IMR-90 (cell line): ENCODE results near the gene ABCB9. TPM values are rescaled to one million over a fixed set of nuclear protein-coding genes. Genes with fewer than 3 reads are reported as not detected.

ENCODE experiments used
- ATAC-seq: fragments of 200-7000 bp; cut with Tn5 transposase; 2 replicates; pipeline ENCODE4 v1.9.1; 2020; ENCODE audit warnings: low read depth, mild to moderate bottlenecking, moderate library complexity
- BruUV-seq: library from RNA; stranded (reverse); fragments of 400-500 nt; replicated peaks from 2 replicates; lab custom pipeline; 2021; lab: Mats Ljungman, UMichigan
- CTCF ChIA-PET: fragments of 300-600 bp; formaldehyde crosslinking; extraction: SDS; loops from one replicate; lab custom pipeline; 2021; ENCODE audit warnings: antibody characterized with exemption; lab: Yijun Ruan, JAX
- POLR2A ChIA-PET: fragments of 300-600 bp; sonication (Branson Sonifier 250); formaldehyde crosslinking; loops from one replicate; lab custom pipeline; 2022; ENCODE audit warnings: antibody characterized with exemption; ENCODE audit not compliant: unreplicated experiment; lab: Charles Lee
- DNase-seq: peaks from one replicate; pipeline ENCODE4 v3.0.0; 2013
- H2AFZ ChIP-seq: replicated peaks from 2 replicates; pipeline ENCODE3; 2013; ENCODE audit warnings: low read length, mild to moderate bottlenecking; ENCODE audit not compliant: poor library complexity
- H2AK5ac ChIP-seq: 2 replicates; pipeline ENCODE4 v1.6.1; 2013; ENCODE audit warnings: low read depth, low read length, inconsistent platforms
- H2AK9ac ChIP-seq: replicated peaks from 2 replicates; pipeline ENCODE3; 2013; ENCODE audit warnings: mild to moderate bottlenecking, low read depth, low read length, moderate library complexity; ENCODE audit not compliant: poor library complexity
- H2BK120ac ChIP-seq: 2 replicates; pipeline ENCODE4 v1.6.1; 2013; ENCODE audit warnings: low read depth, low read length, inconsistent platforms
- H2BK15ac ChIP-seq: 3 replicates; pipeline ENCODE4 v1.6.1; 2013; ENCODE audit warnings: low read depth, low read length, inconsistent platforms
- H2BK20ac ChIP-seq: 2 replicates; pipeline ENCODE4 v1.6.1; 2013; ENCODE audit warnings: low read depth, mild to moderate bottlenecking, inconsistent platforms, low read length, moderate library complexity
- H2BK5ac ChIP-seq: 2 replicates; pipeline ENCODE4 v1.6.1; 2013; ENCODE audit warnings: mild to moderate bottlenecking, low read depth, low read length, inconsistent platforms; ENCODE audit not compliant: poor library complexity, severe bottlenecking
- H3K14ac ChIP-seq: replicated peaks from 2 replicates; pipeline ENCODE4 v1.6.1; 2013; ENCODE audit warnings: low read depth, low read length, inconsistent platforms
- H3K18ac ChIP-seq: 2 replicates; pipeline ENCODE4 v1.6.1; 2013; ENCODE audit warnings: low read depth, low read length, control low read depth
- H3K23ac ChIP-seq: 2 replicates; pipeline ENCODE4 v1.6.1; 2013; ENCODE audit warnings: low read depth, low read length, inconsistent platforms
- H3K27ac ChIP-seq: 2 replicates; pipeline ENCODE4 v1.5.1; 2013; ENCODE audit warnings: mild to moderate bottlenecking, control low read depth, low read length; ENCODE audit not compliant: insufficient read depth
- H3K27me3 ChIP-seq: 2 replicates; pipeline ENCODE4 v1.6.1; 2013; ENCODE audit warnings: low read length; ENCODE audit not compliant: control insufficient read depth, insufficient read depth
- H3K36me3 ChIP-seq: 2 replicates; pipeline ENCODE4 v1.6.1; 2013; ENCODE audit warnings: low read length, mixed read lengths; ENCODE audit not compliant: control insufficient read depth, insufficient read depth
- H3K4ac ChIP-seq: 2 replicates; pipeline ENCODE4 v1.6.1; 2013; ENCODE audit warnings: low read depth, low read length, inconsistent platforms
- H3K4me1 ChIP-seq: 2 replicates; pipeline ENCODE4 v1.6.1; 2013; ENCODE audit warnings: low read length, mixed read lengths; ENCODE audit not compliant: control insufficient read depth, insufficient read depth
- H3K4me2 ChIP-seq: 2 replicates; pipeline ENCODE4 v1.6.1; 2013; ENCODE audit warnings: low read depth, mild to moderate bottlenecking, control low read depth, low read length, moderate library complexity
- H3K4me3 ChIP-seq: 2 replicates; pipeline ENCODE4 v1.5.1; 2013; ENCODE audit warnings: low read depth, mild to moderate bottlenecking, control low read depth, low read length, moderate library complexity; ENCODE audit not compliant: insufficient read depth
- H3K56ac ChIP-seq: 2 replicates; pipeline ENCODE4 v1.6.1; 2013; ENCODE audit warnings: low read length, inconsistent platforms; ENCODE audit not compliant: insufficient read depth; ENCODE audit errors: extremely low read depth
- H3K79me1 ChIP-seq, 2 experiments: 2 replicates each; pipeline ENCODE4 v1.6.1; 2013; ENCODE audit warnings: low read length in 2 of 2, inconsistent platforms in 1 of 2, low read depth in 1 of 2
- H3K9ac ChIP-seq: 2 replicates; pipeline ENCODE4 v1.6.1; 2013; ENCODE audit warnings: low read depth, low read length, control low read depth
- H3K9me1 ChIP-seq: 2 replicates; pipeline ENCODE4 v1.6.1; 2013; ENCODE audit warnings: low read length, inconsistent platforms; ENCODE audit not compliant: insufficient read depth
- H3K9me3 ChIP-seq: 2 replicates; pipeline ENCODE4 v1.6.1; 2013; ENCODE audit warnings: low read length; ENCODE audit not compliant: control insufficient read depth, insufficient read depth
- H4K20me1 ChIP-seq: 2 replicates; pipeline ENCODE4 v1.6.1; 2013; ENCODE audit warnings: low read length, inconsistent platforms; ENCODE audit not compliant: insufficient read depth
- H4K5ac ChIP-seq: 2 replicates; pipeline ENCODE4 v1.6.1; 2013; ENCODE audit warnings: mild to moderate bottlenecking, low read depth, low read length, control low read depth
- H4K8ac ChIP-seq, 2 experiments: 2 replicates each; pipeline ENCODE4 v1.6.1; 2013; ENCODE audit warnings: low read depth in 2 of 2, low read length in 2 of 2, control low read depth in 1 of 2, inconsistent platforms in 1 of 2
- H4K91ac ChIP-seq: 2 replicates; pipeline ENCODE4 v1.6.1; 2013; ENCODE audit warnings: low read depth, low read length, inconsistent platforms; ENCODE audit not compliant: insufficient read depth
- BHLHE40 ChIP-seq: fragments of 150-350 bp; IDR thresholded peaks from 2 replicates; pipeline ENCODE4 v1.6.1; 2016; ENCODE audit warnings: mild to moderate bottlenecking, low read depth, low read length
- CHD1 ChIP-seq: IDR thresholded peaks from 2 replicates; pipeline ENCODE4 v1.6.1; 2012; ENCODE audit warnings: low read depth, low read length, improper control_type of control experiment
- MAFK ChIP-seq: IDR thresholded peaks from 2 replicates; pipeline ENCODE4 v1.6.1; 2012; ENCODE audit warnings: low read depth, low read length, improper control_type of control experiment
- MXI1 ChIP-seq: IDR thresholded peaks from 2 replicates; pipeline ENCODE4 v1.6.1; 2012; ENCODE audit warnings: low read depth, mild to moderate bottlenecking, low read length, moderate library complexity, borderline replicate concordance
- NFE2L2 ChIP-seq: fragments of 150-350 bp; IDR thresholded peaks from 2 replicates; pipeline ENCODE4 v1.6.1; 2016; ENCODE audit warnings: low read depth, mild to moderate bottlenecking, low read length
- POLR2A ChIP-seq: IDR thresholded peaks from 2 replicates; pipeline ENCODE4 v1.6.1; 2012; ENCODE audit warnings: mild to moderate bottlenecking, low read depth, low read length
- RCOR1 ChIP-seq: IDR thresholded peaks from 2 replicates; pipeline ENCODE4 v1.6.1; 2012; ENCODE audit warnings: mild to moderate bottlenecking, low read length, improper control_type of control experiment; ENCODE audit not compliant: insufficient replicate concordance
- RFX5 ChIP-seq: IDR thresholded peaks from 2 replicates; pipeline ENCODE4 v1.8.0; 2012; ENCODE audit warnings: low read depth, mild to moderate bottlenecking, low read length, moderate library complexity
- SMC3 ChIP-seq: fragments of 150-350 bp; IDR thresholded peaks from 2 replicates; pipeline ENCODE4 v1.6.1; 2016; ENCODE audit warnings: low read depth, mild to moderate bottlenecking, antibody characterized with exemption, low read length, moderate library complexity
- WGBS, 2 experiments: methylation state at CpG; one replicate each; pipeline versions ENCODE4 v1.1.5 to v1.1.7; 2013; ENCODE audit warnings: missing lambda C conversion rate in 2 of 2; ENCODE audit not compliant: insufficient read length in 1 of 2; ENCODE audit errors: extremely low coverage in 2 of 2; 5-methylcytosine and 5-hydroxymethylcytosine counted together
- dilution Hi-C: fragments of 300-500 bp; cut with HindIII; formaldehyde crosslinking; loops from one replicate; pipeline ENCODE4 v1.14.3; 2018; ENCODE audit warnings: low sequenced_read_pairs; ENCODE audit not compliant: unreplicated experiment
- in situ Hi-C: fragments of 300-500 bp; cut with MboI; formaldehyde crosslinking; loops from 3 replicates; pipeline ENCODE4 v1.14.3; 2019; ENCODE audit warnings: low sequenced_read_pairs, inconsistent platforms, mixed read lengths
- intact Hi-C: fragments of 100-400 bp; cut with micrococcal nuclease; formaldehyde crosslinking; loops from 2 replicates; pipeline ENCODE4 v1.10.0; 2022
- polyA plus RNA-seq, 3 experiments: library from polyadenylated mRNA; depleted of rRNA; stranded (reverse); fragments of >200 nt; gene quantifications; 2 replicates each; pipeline ENCODE4 v1.2.3, GENCODE V29; 2012; ENCODE audit warnings: low replicate concordance in 1 of 3
- total RNA-seq: library from RNA; depleted of rRNA; stranded (reverse); fragments of >200 nt; gene quantifications from 2 replicates; pipeline ENCODE4 v1.2.3, GENCODE V29; 2012
- TF ChIP-seq, protein P1 (sequence below): conservative IDR thresholded peaks from 2 replicates; pipeline ENCODE4 v1.5.1; 2012; ENCODE audit warnings: mild to moderate bottlenecking, low read depth, low read length, improper control_type of control experiment
- TF ChIP-seq, protein P2 (sequence below): fragments of 150-350 bp; IDR thresholded peaks from 2 replicates; pipeline ENCODE4 v1.6.1; 2017; ENCODE audit warnings: mild to moderate bottlenecking, antibody characterized with exemption, low read length, low read depth
- TF ChIP-seq, protein P3 (sequence below): fragments of 150-350 bp; IDR thresholded peaks from 2 replicates; pipeline ENCODE4 v1.6.1; 2016; ENCODE audit warnings: low read depth, mild to moderate bottlenecking, low read length, moderate library complexity, borderline replicate concordance

ABCB9 gene
- total and polyA plus RNA-seq, 2 of the 4 experiments (the other 2 are of a cell fraction), result 5.6 to 8.3 TPM

DNA sequence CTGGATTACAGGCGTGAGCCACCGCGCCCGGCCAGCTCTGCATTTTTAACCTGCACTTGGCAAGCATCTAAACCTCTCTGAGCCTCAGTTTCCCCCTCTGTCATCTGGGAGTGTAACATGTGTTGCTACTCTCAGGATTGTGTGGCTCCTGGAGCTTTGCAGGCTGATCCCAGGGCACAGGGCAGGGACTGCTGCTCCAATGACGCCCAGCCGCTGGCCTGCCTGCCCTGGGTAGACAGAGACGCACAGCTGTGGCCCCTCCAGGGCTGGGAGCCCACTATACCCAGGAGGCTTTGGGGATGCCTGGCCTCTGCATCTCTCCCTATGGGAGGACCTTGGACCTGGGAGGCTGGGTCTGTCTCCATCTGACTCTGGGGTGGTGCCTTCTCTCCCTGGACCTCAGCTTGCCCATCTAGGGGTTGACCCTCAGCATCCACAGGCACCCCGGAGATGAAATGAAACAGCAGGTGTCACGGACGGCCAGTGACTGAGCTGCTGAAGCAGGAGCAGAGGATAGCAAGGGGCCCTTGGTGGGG is 27.9 kb upstream of the ABCB9 start:
- Histone ChIP-seq H3K14ac (no peak overlapping the region), H3K36me3 (peaks cover 31% of the 10 kb centered on the region; the same call in 1 of the 2 replicates), H2BK5ac (no peak overlapping the region), H2BK15ac (no peak overlapping the region), H3K4me3 (no peak overlapping the region), H4K91ac (no peak overlapping the region), H2BK20ac (no peak overlapping the region), H3K23ac (no peak overlapping the region), H2AK5ac (no peak overlapping the region), H2AK9ac (no peak overlapping the region), H4K5ac (no peak overlapping the region), H3K9me1 (no peaks in the 10 kb centered on the region), H3K4me1 (no peaks in the 10 kb centered on the region), H2AFZ (no peak overlapping the region), H3K9me3 (no peaks in the 10 kb centered on the region), H3K9ac (no peak overlapping the region), H3K18ac (no peak overlapping the region), H3K56ac (no peak overlapping the region), H3K4ac (no peak overlapping the region), H3K4me2 (no peak overlapping the region), H3K27ac (no peak overlapping the region), H3K27me3 (no peaks in the 10 kb centered on the region), H4K8ac (no peak overlapping the region), H3K79me1 (no peaks in the 10 kb centered on the region), H2BK120ac (no peak overlapping the region), H4K20me1 (no peaks in the 10 kb centered on the region; the same call in 1 of the 2 replicates)
- no TSS peak for BruUV-seq
- intact Hi-C loops, result no loop called here
- in situ Hi-C loops, result no loop called here
- CTCF ChIA-PET, result no interaction called here
- ATAC-seq (no peak), DNase-seq (no peak)
- POLR2A ChIA-PET, result no interaction called here
- WGBS, 2 experiments, result no CpG with 5 or more reads among the region's 10 CpGs
- dilution Hi-C loops, result loop anchor here (25.0 kb wide), 1 partner anchor 243 kb away; the partner anchor contains the start of genes MPHOSPH9 and MTRFR
- TF ChIP-seq NFE2L2, result no peak
- TF ChIP-seq RFX5, result no peak
- no peak for TF ChIP-seq MXI1
- TF ChIP-seq MAFK, result no peak
- no peak for TF ChIP-seq RCOR1
- TF ChIP-seq, protein P1, sequence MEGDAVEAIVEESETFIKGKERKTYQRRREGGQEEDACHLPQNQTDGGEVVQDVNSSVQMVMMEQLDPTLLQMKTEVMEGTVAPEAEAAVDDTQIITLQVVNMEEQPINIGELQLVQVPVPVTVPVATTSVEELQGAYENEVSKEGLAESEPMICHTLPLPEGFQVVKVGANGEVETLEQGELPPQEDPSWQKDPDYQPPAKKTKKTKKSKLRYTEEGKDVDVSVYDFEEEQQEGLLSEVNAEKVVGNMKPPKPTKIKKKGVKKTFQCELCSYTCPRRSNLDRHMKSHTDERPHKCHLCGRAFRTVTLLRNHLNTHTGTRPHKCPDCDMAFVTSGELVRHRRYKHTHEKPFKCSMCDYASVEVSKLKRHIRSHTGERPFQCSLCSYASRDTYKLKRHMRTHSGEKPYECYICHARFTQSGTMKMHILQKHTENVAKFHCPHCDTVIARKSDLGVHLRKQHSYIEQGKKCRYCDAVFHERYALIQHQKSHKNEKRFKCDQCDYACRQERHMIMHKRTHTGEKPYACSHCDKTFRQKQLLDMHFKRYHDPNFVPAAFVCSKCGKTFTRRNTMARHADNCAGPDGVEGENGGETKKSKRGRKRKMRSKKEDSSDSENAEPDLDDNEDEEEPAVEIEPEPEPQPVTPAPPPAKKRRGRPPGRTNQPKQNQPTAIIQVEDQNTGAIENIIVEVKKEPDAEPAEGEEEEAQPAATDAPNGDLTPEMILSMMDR, result no peak
- no peak for TF ChIP-seq CHD1
- no peak for TF ChIP-seq SMC3
- TF ChIP-seq, protein P2, sequence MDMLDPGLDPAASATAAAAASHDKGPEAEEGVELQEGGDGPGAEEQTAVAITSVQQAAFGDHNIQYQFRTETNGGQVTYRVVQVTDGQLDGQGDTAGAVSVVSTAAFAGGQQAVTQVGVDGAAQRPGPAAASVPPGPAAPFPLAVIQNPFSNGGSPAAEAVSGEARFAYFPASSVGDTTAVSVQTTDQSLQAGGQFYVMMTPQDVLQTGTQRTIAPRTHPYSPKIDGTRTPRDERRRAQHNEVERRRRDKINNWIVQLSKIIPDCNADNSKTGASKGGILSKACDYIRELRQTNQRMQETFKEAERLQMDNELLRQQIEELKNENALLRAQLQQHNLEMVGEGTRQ, result no peak
- no peak for TF ChIP-seq BHLHE40
- no peak for TF ChIP-seq POLR2A
- TF ChIP-seq, protein P3, sequence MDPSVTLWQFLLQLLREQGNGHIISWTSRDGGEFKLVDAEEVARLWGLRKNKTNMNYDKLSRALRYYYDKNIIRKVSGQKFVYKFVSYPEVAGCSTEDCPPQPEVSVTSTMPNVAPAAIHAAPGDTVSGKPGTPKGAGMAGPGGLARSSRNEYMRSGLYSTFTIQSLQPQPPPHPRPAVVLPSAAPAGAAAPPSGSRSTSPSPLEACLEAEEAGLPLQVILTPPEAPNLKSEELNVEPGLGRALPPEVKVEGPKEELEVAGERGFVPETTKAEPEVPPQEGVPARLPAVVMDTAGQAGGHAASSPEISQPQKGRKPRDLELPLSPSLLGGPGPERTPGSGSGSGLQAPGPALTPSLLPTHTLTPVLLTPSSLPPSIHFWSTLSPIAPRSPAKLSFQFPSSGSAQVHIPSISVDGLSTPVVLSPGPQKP, result no peak
